ENCODE data around the gene RAB9B.
"Not testable (repeated sequence)": the region's sequence is repeated elsewhere in the genome, so short reads cannot be mapped to it uniquely, and the experiment has no call there.

RAB9B gene

GRCh38 chrX:103831803-103832544 is at the start of gene RAB9B:
Gene RAB9B, minus strand, starts transcription at chrX:103832257. Its CDS starts 6,473 bp downstream, at chrX:103825784.
- peak; percentile 60 for DNase-seq (ENCODE audit: low read depth)

GRCh38 chrX:103879339-103879738 is 47.3 kb upstream of the RAB9B start:
- peak; percentile 60 for DNase-seq (ENCODE audit: low read depth)

GRCh38 chrX:103878466-103879122 is 46.5 kb upstream of the RAB9B start:
- DNase-seq (ENCODE audit: low read depth): peak; percentile 77

- DNase-seq (ENCODE audit: low read depth): peak; percentile 19
These were observed 45.5 kb upstream of the RAB9B start for GRCh38 chrX:103877571-103877970.

- no peak for DNase-seq (ENCODE audit: low read depth)
These were observed 33.0 kb upstream of the RAB9B start for GRCh38 chrX:103864886-103865534.

GRCh38 chrX:103864149-103864548 is 32.1 kb upstream of the RAB9B start:
- no peak for DNase-seq (ENCODE audit: low read depth)

- no peak for DNase-seq (ENCODE audit: low read depth)
These were observed 29.1 kb upstream of the RAB9B start for GRCh38 chrX:103861200-103861599.

GRCh38 chrX:103849558-103849957 is 17.5 kb upstream of the RAB9B start:
- DNase-seq (ENCODE audit: low read depth): no peak

GRCh38 chrX:103847174-103847870 is 15.3 kb upstream of the RAB9B start:
- peak; percentile 61 for DNase-seq (ENCODE audit: low read depth)

GRCh38 chrX:103846386-103846785 is 14.3 kb upstream of the RAB9B start:
- DNase-seq (ENCODE audit: low read depth): peak; percentile 18

GRCh38 chrX:103845165-103845653 is 13.2 kb upstream of the RAB9B start:
- DNase-seq (ENCODE audit: low read depth): peak; percentile 66

- peak; percentile 22 for DNase-seq (ENCODE audit: low read depth)
These were observed 7.3 kb upstream of the RAB9B start for GRCh38 chrX:103839404-103839803.

GRCh38 chrX:103831342-103831802 is 685 bp downstream of the RAB9B start:
- no peak for DNase-seq (ENCODE audit: low read depth)

- no peak for DNase-seq (ENCODE audit: low read depth)
These were observed 1.2 kb downstream of the RAB9B start for GRCh38 chrX:103830848-103831247.

GRCh38 chrX:103828529-103828928 is 3.5 kb downstream of the RAB9B start:
- DNase-seq (ENCODE audit: low read depth): no peak

- DNase-seq (ENCODE audit: low read depth): no peak
These were observed 6.2 kb downstream of the RAB9B start for GRCh38 chrX:103825881-103826280.

GRCh38 chrX:103823591-103823990 is 8.5 kb downstream of the RAB9B start:
- peak; percentile 33 for DNase-seq (ENCODE audit: low read depth)

- not testable (repeated sequence) for DNase-seq (ENCODE audit: low read depth)
These were observed 11.3 kb downstream of the RAB9B start for GRCh38 chrX:103820802-103821201.

GRCh38 chrX:103818842-103819619 is 13.0 kb downstream of the RAB9B start:
- DNase-seq (ENCODE audit: low read depth): no peak

GRCh38 chrX:103817502-103817901 is 14.6 kb downstream of the RAB9B start:
- DNase-seq (ENCODE audit: low read depth): peak; percentile 60

- DNase-seq (ENCODE audit: low read depth): not testable (repeated sequence)
These were observed 15.0 kb downstream of the RAB9B start for GRCh38 chrX:103817101-103817500.
